EH (cell line): Measurements from ENCODE around the gene SCFD1.

Experiments
- DNase-seq: peaks from one replicate; pipeline ENCODE4 v3.0.0-alpha.2; 2015; ENCODE audit warnings: low read depth

The SCFD1 gene

DNA sequence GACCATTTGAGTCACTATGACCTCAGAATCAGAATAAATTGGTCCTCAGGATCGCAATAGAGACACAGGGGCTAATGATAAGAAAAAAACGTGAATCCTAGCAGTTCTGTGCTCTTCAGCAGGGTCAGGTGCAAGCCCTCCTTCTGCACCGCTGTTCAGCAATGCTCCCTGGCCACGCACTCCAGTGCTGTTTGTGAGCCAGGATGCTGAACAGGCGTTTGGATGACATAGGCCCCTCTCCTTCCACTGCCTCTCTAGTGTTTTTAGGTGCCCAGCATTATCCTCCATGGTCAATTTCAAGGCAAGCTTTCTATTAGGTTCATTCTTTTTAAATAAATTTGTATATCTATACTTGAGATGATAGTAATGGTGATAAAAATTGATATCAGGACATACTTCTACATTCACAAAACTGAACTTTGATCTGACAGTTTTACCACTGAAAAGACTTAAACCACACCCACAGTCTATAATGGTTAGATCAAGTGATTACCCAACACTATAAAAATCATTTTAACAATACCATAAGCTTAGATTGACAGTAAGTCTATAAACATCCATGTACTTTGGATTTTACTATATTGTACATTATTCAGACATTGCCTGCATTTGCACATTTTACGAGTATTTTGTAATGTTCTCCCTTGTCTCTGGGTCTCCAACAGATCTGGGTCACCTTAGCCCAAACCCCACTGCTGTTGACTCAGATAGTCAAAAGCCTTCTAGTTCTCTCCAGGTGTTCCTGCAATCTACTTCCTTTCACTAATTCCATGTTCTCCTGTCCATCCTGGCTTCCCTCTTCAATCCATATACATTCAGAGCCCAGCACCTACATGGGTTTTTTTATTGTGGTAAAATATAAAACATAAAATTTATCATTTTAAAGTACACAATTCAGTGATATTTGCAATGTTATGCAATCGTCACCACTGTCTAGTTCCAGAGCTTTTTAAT lies 137.3 kb downstream of the SCFD1 start:
- no peak for DNase-seq

DNA sequence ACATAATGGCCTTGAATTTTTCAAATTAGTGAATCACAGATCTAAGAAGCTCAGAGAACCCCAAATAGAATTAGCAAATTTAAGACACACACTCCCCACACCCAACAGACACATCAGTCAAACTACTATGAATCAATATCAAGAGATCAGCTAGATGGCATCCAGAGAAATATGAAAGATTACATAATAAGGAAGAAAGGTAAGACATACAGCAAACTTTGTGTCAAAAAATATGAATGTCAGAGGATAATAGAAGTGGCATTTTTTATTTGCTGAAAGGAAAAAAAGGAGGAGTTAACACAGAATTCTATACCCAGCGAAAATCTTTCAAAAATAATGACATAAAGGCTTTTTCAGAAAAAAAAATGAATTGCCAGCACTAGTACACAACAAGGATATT lies 141.8 kb downstream of the SCFD1 start:
- DNase-seq, result no peak

DNA sequence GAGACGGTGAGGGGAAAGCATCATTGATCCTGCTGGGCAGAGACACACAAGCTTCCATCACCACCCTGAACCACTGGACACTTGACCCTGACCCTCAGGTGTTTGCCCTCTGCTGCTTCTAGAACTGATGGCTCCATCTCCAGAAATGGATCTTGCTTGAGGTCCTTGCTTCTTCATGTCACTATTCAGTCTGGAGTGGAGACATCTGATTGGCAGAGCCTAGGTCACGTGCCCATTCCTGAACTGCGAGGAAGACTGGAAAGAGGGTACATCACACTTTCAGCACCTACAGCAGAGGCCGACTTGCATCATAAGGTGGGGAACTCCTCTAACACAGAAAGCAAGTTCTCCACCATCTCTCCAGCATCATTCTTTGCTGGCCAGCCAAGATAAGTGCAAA lies 145.5 kb downstream of the SCFD1 start:
- no peak for DNase-seq

DNA sequence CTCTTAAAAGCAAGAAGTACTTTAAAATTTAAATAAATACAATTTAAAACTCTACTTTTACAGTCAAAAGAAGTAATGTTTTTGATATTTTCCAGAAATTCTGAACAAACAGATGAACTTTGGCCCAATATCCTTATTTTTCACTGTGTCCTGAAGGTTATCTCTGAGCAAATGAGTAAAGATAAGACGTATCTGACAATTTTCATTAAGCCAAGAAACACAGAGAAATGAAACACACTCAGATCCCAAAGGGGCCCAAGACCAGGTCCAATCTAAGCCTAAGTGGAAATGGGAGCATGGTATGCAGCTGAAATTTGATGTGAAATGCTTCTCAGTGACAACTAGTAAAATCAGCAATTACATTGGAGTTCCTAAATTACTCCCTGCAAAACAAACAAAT lies 146.7 kb downstream of the SCFD1 start:
- DNase-seq, result no peak

DNA sequence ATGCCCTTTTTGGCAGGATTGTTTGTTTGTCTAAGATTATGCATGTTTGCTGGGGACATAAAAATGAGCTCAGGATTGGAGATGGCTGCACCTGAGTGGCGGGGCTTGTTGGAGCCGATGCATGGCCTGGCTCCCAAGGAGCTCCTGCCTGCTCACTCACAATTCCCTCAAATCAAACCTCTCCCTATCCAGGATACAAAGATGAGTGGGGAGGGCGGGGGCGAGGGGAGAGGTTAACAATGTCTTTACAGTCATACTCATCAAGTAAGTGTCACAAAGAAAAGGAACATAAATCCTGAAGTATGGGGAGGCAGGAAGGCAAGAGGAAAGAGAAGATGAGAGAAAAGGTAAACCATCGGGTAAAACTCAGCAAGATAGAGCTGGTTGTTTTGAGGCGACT lies 148.3 kb downstream of the SCFD1 start:
- DNase-seq, result no peak

DNA sequence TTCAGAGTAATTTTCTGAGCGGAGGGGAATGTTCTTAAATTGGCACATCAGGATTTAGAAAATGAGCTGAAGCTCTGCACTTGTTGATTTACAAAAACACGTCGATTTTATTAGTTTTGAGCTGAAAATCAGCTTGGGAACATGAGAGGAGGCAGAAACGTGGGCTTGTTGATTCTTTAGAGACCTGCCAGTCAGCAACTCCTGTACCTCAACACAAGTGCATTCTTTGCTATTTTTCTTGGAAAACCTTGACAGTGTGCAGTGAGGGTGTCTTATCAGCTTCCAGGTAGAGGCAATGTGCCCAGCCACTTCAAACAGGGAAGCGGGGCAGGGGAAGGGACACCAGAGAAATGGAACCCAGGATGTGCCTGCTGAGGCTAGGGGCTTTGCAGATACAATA lies 149.5 kb downstream of the SCFD1 start:
- DNase-seq, result no peak

DNA sequence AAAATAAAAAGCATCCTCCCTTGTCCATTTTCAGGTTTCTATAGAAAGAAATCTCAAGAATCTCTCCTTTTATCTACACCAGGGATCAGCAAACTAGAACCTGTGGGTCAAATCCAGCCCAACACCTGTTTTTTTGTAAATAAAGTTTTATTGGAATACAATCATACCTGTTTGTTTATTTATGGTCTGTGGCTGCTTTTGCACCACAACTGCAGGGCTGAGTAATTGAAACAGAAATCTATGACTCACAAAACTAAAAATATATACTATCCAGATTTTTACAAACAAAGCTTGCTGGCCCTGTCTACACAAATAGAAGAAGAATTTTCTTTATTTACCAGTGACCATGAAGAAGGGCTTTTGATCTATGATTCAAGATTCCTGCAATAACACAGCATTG lies 157.1 kb downstream of the SCFD1 start:
- DNase-seq, result peak; percentile 16
